Esophagus squamous epithelium (tissue), 4 donors: ENCODE data around the gene C4orf54.

Experiments
- POLR2A ChIP-seq, 4 donors: fragments of 450-650 bp; IDR thresholded peaks; one replicate each; pipeline ENCODE4 v1.6.1; 2017; ENCODE audit warnings: antibody characterized with exemption in 4 of 4, mild to moderate bottlenecking in 4 of 4, moderate library complexity in 3 of 4
- TF ChIP-seq, protein P1 (sequence below), 6 experiments: fragments of 450-650 bp in 4 of 6; fragments of 200-600 bp in 2 of 6; sonication (generic) in 2 of 6; IDR thresholded peaks; one replicate each; pipeline ENCODE4 v1.5.1; 2016 to 2019; ENCODE audit warnings: antibody characterized with exemption in 6 of 6, mild to moderate bottlenecking in 4 of 6, moderate library complexity in 4 of 6

DNA sequence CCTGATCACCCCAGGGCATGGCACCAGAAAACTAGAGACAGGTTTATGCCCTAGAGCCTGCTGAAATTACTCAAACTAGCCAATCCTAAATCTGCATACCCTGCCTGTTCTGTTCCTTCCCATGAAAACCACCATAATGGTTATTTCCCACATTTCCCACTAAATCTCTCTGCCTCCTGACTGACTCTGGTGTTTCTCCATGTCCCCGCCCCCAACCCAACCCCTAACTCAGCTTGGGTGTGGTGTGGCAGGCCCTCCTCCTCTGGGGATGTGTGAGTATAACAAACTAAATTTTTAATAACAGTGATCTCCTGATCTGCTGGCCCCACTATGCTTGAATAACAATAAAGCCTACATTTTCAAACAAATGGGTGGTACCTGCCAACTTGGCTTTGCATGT is 35.5 kb upstream of the C4orf54 start:
- TF ChIP-seq, protein P1, sequence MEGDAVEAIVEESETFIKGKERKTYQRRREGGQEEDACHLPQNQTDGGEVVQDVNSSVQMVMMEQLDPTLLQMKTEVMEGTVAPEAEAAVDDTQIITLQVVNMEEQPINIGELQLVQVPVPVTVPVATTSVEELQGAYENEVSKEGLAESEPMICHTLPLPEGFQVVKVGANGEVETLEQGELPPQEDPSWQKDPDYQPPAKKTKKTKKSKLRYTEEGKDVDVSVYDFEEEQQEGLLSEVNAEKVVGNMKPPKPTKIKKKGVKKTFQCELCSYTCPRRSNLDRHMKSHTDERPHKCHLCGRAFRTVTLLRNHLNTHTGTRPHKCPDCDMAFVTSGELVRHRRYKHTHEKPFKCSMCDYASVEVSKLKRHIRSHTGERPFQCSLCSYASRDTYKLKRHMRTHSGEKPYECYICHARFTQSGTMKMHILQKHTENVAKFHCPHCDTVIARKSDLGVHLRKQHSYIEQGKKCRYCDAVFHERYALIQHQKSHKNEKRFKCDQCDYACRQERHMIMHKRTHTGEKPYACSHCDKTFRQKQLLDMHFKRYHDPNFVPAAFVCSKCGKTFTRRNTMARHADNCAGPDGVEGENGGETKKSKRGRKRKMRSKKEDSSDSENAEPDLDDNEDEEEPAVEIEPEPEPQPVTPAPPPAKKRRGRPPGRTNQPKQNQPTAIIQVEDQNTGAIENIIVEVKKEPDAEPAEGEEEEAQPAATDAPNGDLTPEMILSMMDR (IDR thresholded peaks at IDR 0.05) = no peak
- no peak for TF ChIP-seq POLR2A (IDR thresholded peaks at IDR 0.05)
